Stimulated activated CD8-positive, alpha-beta memory T cell treated with anti-CD3 and anti-CD28 coated beads, Interleukin-7, amount 100 ng/mL, for 24 hours (primary cell): Measurements from ENCODE around the gene USP9X.
"Not testable (repeated sequence)": the region's sequence is repeated elsewhere in the genome, so short reads cannot be mapped to it uniquely, and the experiment has no call there.

Source experiments
- DNase-seq: peaks from one replicate; pipeline ENCODE4 v3.0.0-alpha.2; 2020; ENCODE audit warnings: low read depth

USP9X gene

DNA sequence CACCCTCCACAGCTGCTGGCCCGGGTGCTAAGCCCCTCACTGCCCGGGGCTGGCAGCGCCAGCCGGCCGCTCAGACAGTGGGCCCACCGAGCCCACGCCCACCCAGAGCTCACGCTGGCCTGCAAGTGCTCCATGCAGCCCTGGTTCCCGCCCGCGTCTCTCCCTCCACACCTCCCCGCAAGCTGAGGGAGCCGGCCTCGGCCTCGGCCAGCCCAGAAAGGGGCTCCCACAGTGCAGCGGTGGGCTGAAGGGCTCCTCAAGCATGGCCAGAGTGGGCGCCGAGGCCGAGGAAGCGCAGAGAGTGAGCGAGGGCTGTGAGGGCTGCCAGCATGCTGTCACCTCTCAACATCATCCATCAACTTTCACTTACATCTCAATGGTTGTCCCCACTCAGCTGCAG is 200.7 kb downstream of the USP9X start:
- DNase-seq = not testable (repeated sequence)
